Liver (tissue), 9 donors: ENCODE results near the gene KAT6B. TPM values are rescaled to one million over a fixed set of nuclear protein-coding genes. Genes with fewer than 3 reads are reported as not detected.

ENCODE experiments used
- DNase-seq: peaks from one replicate; pipeline ENCODE4 v3.0.0-alpha.2; 2017; ENCODE audit warnings: low spot score
- H3K27ac ChIP-seq, 2 donors: one replicate each; pipeline ENCODE4 v1.7.0; 2013; ENCODE audit warnings: inconsistent platforms in 2 of 2, low read length in 2 of 2, control low read depth in 1 of 2, low read depth in 1 of 2, mild to moderate bottlenecking in 1 of 2
- H3K27me3 ChIP-seq, 4 donors: one replicate each; pipeline versions ENCODE4 v1.6.1 to v1.7.0; 2013; ENCODE audit warnings: low read length in 3 of 4, inconsistent platforms in 1 of 4, mild to moderate bottlenecking in 1 of 4, moderate library complexity in 1 of 4; ENCODE audit not compliant: control insufficient read depth in 4 of 4, insufficient read depth in 4 of 4
- H3K36me3 ChIP-seq, 4 donors: one replicate each; pipeline versions ENCODE4 v1.6.1 to v1.7.0; 2013; ENCODE audit warnings: low read length in 3 of 4, mild to moderate bottlenecking in 3 of 4, low read depth in 1 of 4, moderate library complexity in 1 of 4; ENCODE audit not compliant: control insufficient read depth in 4 of 4, insufficient read depth in 3 of 4
- H3K4me1 ChIP-seq, 4 donors: one replicate each; pipeline versions ENCODE4 v1.6.1 to v1.7.0; 2013; ENCODE audit warnings: low read length in 3 of 4, mild to moderate bottlenecking in 3 of 4, moderate library complexity in 1 of 4; ENCODE audit not compliant: control insufficient read depth in 4 of 4, insufficient read depth in 4 of 4
- H3K4me3 ChIP-seq, 3 donors: one replicate each; pipeline versions ENCODE4 v1.6.1 to v1.7.0; 2013; ENCODE audit warnings: low read length in 3 of 3, control low read depth in 1 of 3, low read depth in 1 of 3, mild to moderate bottlenecking in 1 of 3
- H3K9ac ChIP-seq, 2 donors: one replicate each; pipeline ENCODE4 v1.7.0; 2013; ENCODE audit warnings: low read length in 2 of 2, mild to moderate bottlenecking in 2 of 2, moderate library complexity in 2 of 2, control low read depth in 1 of 2, low read depth in 1 of 2
- H3K9me3 ChIP-seq, 4 donors: one replicate each; pipeline versions ENCODE4 v1.6.1 to v1.7.0; 2013; ENCODE audit warnings: low read length in 3 of 4; ENCODE audit not compliant: control insufficient read depth in 4 of 4
- EGR1 ChIP-seq, 2 donors: IDR thresholded peaks; 2 replicates each; pipeline ENCODE4 v1.6.1; 2016 to 2018; ENCODE audit warnings: antibody characterized with exemption in 2 of 2, low read depth in 2 of 2
- FOXA1 ChIP-seq: IDR thresholded peaks from 2 replicates; pipeline ENCODE4 v1.6.1; 2016; ENCODE audit warnings: antibody characterized with exemption
- FOXA2 ChIP-seq: IDR thresholded peaks from 2 replicates; pipeline ENCODE4 v1.6.1; 2016; ENCODE audit warnings: antibody characterized with exemption
- GABPA ChIP-seq, 2 donors: IDR thresholded peaks in 1 of 2; conservative IDR thresholded peaks in 1 of 2; 2 replicates each; pipeline ENCODE4 v1.6.1; 2016; ENCODE audit warnings: antibody characterized with exemption in 2 of 2, mild to moderate bottlenecking in 1 of 2, moderate library complexity in 1 of 2
- HNF4A ChIP-seq, 2 donors: conservative IDR thresholded peaks; 2 replicates each; pipeline ENCODE4 v1.6.1; 2016; ENCODE audit warnings: antibody characterized with exemption in 2 of 2, mild to moderate bottlenecking in 2 of 2
- HNF4G ChIP-seq: IDR thresholded peaks from 2 replicates; pipeline ENCODE4 v1.6.1; 2016; ENCODE audit warnings: antibody characterized with exemption
- JUND ChIP-seq, 2 donors: IDR thresholded peaks; 2 replicates each; pipeline ENCODE4 v1.6.1; 2016; ENCODE audit warnings: antibody characterized with exemption in 2 of 2
- NR2F2 ChIP-seq: IDR thresholded peaks from 2 replicates; pipeline ENCODE4 v1.6.1; 2016; ENCODE audit warnings: antibody characterized with exemption
- RAD21 ChIP-seq, 2 donors: IDR thresholded peaks; 2 replicates each; pipeline ENCODE4 v1.6.1; 2016; ENCODE audit warnings: antibody characterized with exemption in 2 of 2, mild to moderate bottlenecking in 2 of 2
- REST ChIP-seq: IDR thresholded peaks from 2 replicates; pipeline ENCODE4 v1.6.1; 2016; ENCODE audit warnings: antibody characterized with exemption, mild to moderate bottlenecking
- RXRA ChIP-seq, 2 donors: IDR thresholded peaks; 2 replicates each; pipeline ENCODE4 v1.6.1; 2017 to 2018; ENCODE audit warnings: antibody characterized with exemption in 2 of 2, mild to moderate bottlenecking in 1 of 2
- SP1 ChIP-seq: IDR thresholded peaks from 2 replicates; pipeline ENCODE4 v1.6.1; 2018; ENCODE audit warnings: antibody characterized with exemption, mild to moderate bottlenecking
- TAF1 ChIP-seq: conservative IDR thresholded peaks from 2 replicates; pipeline ENCODE4 v1.6.1; 2016; ENCODE audit warnings: antibody characterized with exemption, mild to moderate bottlenecking
- YY1 ChIP-seq: IDR thresholded peaks from 2 replicates; pipeline ENCODE4 v1.6.1; 2016; ENCODE audit warnings: antibody characterized with exemption, mild to moderate bottlenecking
- WGBS: extraction: QIAGEN DNeasy Blood & Tissue Kit; methylation state at CpG from one replicate; pipeline ENCODE4 v1.1.7; 2013; 5-methylcytosine and 5-hydroxymethylcytosine counted together
- polyA plus RNA-seq, 2 donors: library from polyadenylated mRNA; stranded (reverse) in 1 of 2; unstranded in 1 of 2; fragments of 200-250 nt in 1 of 2; fragments of >200 nt in 1 of 2; fragmentation: Nextera tagmentation in 1 of 2; extraction: Ambion mirVana in 1 of 2; gene quantifications; one replicate each; pipeline versions ENCODE4 v1.2.1 to v1.2.3, GENCODE V29; 2013 to 2015
- total RNA-seq, 2 donors: library from RNA; depleted of rRNA; stranded (reverse); fragments of >200 nt; gene quantifications; one replicate each; pipeline ENCODE4 v1.2.3, GENCODE V29; 2014
- TF ChIP-seq, protein P1 (sequence below): IDR thresholded peaks from 2 replicates; pipeline ENCODE4 v1.6.1; 2016; ENCODE audit warnings: antibody characterized with exemption
- TF ChIP-seq, protein P2 (sequence below): fragments of 150-350 bp; IDR thresholded peaks from 2 replicates; pipeline ENCODE4 v1.5.1; 2017; ENCODE audit warnings: improper control_type of control experiment, low read depth, low read length; ENCODE audit not compliant: missing input control
- TF ChIP-seq, protein P3 (sequence below): IDR thresholded peaks from 2 replicates; pipeline ENCODE4 v1.6.1; 2016; ENCODE audit warnings: antibody characterized with exemption
- donor health status: healthy.
- donor health status: healthy.
- donor health status: healthy.
- donor health status: healthy.
- donor health status: healthy.

Gene KAT6B
- total and polyA plus RNA-seq, 4 donors: 2.0 to 21.2 (median 8.8) TPM

- H3K4me3 ChIP-seq: no peak overlapping the region
- peaks cover 0 to 2% (median 0%) of the 10 kb centered on the region in 4 donors for H3K36me3 ChIP-seq
- peaks cover 0 to 2% (median 0%) of the 10 kb centered on the region in 4 donors for H3K4me1 ChIP-seq
- no peaks in the 10 kb centered on the region for H3K9me3 ChIP-seq
- no peak overlapping the region for H3K27ac ChIP-seq
- 92% methylated on average over 7 of the region's 7 CpGs for WGBS
- TF ChIP-seq, protein P1, sequence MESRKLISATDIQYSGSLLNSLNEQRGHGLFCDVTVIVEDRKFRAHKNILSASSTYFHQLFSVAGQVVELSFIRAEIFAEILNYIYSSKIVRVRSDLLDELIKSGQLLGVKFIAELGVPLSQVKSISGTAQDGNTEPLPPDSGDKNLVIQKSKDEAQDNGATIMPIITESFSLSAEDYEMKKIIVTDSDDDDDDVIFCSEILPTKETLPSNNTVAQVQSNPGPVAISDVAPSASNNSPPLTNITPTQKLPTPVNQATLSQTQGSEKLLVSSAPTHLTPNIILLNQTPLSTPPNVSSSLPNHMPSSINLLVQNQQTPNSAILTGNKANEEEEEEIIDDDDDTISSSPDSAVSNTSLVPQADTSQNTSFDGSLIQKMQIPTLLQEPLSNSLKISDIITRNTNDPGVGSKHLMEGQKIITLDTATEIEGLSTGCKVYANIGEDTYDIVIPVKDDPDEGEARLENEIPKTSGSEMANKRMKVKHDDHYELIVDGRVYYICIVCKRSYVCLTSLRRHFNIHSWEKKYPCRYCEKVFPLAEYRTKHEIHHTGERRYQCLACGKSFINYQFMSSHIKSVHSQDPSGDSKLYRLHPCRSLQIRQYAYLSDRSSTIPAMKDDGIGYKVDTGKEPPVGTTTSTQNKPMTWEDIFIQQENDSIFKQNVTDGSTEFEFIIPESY: no peak
- TF ChIP-seq JUND (IDR thresholded peaks at IDR 0.05) (no peak), RAD21 (IDR thresholded peaks at IDR 0.05) (no peak), GABPA (IDR thresholded peaks at IDR 0.05 in 1 of 2, conservative IDR thresholded peaks at IDR 0.05 in 1 of 2) (no peak), RXRA (IDR thresholded peaks at IDR 0.05) (no peak), HNF4G (no peak), EGR1 (IDR thresholded peaks at IDR 0.05; ENCODE audit: low read depth in 2 of 2) (no peak), TAF1 (no peak), YY1 (no peak), NR2F2 (no peak), REST (no peak)
- TF ChIP-seq, protein P2, sequence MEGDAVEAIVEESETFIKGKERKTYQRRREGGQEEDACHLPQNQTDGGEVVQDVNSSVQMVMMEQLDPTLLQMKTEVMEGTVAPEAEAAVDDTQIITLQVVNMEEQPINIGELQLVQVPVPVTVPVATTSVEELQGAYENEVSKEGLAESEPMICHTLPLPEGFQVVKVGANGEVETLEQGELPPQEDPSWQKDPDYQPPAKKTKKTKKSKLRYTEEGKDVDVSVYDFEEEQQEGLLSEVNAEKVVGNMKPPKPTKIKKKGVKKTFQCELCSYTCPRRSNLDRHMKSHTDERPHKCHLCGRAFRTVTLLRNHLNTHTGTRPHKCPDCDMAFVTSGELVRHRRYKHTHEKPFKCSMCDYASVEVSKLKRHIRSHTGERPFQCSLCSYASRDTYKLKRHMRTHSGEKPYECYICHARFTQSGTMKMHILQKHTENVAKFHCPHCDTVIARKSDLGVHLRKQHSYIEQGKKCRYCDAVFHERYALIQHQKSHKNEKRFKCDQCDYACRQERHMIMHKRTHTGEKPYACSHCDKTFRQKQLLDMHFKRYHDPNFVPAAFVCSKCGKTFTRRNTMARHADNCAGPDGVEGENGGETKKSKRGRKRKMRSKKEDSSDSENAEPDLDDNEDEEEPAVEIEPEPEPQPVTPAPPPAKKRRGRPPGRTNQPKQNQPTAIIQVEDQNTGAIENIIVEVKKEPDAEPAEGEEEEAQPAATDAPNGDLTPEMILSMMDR: no peak
- no peaks in the 10 kb centered on the region for H3K27me3 ChIP-seq
- DNase-seq: no peak
- no peak overlapping the region for H3K9ac ChIP-seq
Measured at GRCh38 chr10:74862625-74863024, 36.2 kb downstream of the KAT6B start.

DNA sequence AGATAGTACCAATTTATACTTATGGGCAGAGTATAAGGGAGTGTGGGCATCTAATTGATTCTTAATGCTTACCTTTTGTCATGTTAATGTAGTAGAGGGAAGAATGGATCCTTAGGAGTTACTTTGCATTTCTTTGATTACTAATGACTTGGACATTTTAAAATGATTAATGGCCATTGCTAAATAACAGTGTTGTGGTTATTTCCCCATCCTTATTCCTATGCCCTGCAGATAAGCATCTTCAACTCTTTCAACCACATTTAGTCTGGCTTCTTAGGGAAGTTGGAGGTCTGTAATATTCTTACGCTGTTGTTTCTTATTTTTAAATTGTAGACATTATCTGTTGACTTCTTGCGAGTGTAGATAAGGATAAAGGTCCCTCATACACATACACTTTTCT lies 37.2 kb downstream of the KAT6B start:
- no peak for DNase-seq
- no peaks in the 10 kb centered on the region for H3K9me3 ChIP-seq
- TF ChIP-seq FOXA1: no peak
- TF ChIP-seq, protein P3, sequence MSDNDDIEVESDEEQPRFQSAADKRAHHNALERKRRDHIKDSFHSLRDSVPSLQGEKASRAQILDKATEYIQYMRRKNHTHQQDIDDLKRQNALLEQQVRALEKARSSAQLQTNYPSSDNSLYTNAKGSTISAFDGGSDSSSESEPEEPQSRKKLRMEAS: no peak
- no peak for TF ChIP-seq FOXA2
- no peak for TF ChIP-seq SP1
- TF ChIP-seq REST: no peak
- TF ChIP-seq JUND (IDR thresholded peaks at IDR 0.05): no peak
- no peak for TF ChIP-seq TAF1
- TF ChIP-seq, protein P2: no peak
- TF ChIP-seq RXRA (IDR thresholded peaks at IDR 0.05): no peak
- no peak for TF ChIP-seq HNF4A (conservative IDR thresholded peaks at IDR 0.05)
- no peak for TF ChIP-seq RAD21 (IDR thresholded peaks at IDR 0.05)
- WGBS: 90% methylated on average over 2 of the region's 2 CpGs
- H3K36me3 ChIP-seq: peaks cover 0 to 2% (median 0%) of the 10 kb centered on the region in 4 donors
- peaks cover 0 to 2% (median 0%) of the 10 kb centered on the region in 4 donors for H3K4me1 ChIP-seq
- no peaks in the 10 kb centered on the region for H3K27me3 ChIP-seq
- no peak overlapping the region for H3K9ac ChIP-seq
- no peak overlapping the region for H3K27ac ChIP-seq
- no peak overlapping the region for H3K4me3 ChIP-seq
